OCI-LY3 (cell line): ENCODE data around the gene CALHM5.

Source experiments
- EZH2phosphoT487 ChIP-seq: fragments of 200-600 bp; shearing (Covaris generic); IDR thresholded peaks from 2 replicates; pipeline ENCODE4 v1.6.1; 2018; ENCODE audit warnings: antibody characterized with exemption, mixed run types, low read depth
- TF ChIP-seq, protein P1 (sequence below): fragments of 200-600, 300-600 bp; sonication (generic); IDR thresholded peaks from 2 replicates; pipeline ENCODE4 v1.5.1; 2014; ENCODE audit warnings: antibody characterized with exemption, low read length, low read depth

DNA sequence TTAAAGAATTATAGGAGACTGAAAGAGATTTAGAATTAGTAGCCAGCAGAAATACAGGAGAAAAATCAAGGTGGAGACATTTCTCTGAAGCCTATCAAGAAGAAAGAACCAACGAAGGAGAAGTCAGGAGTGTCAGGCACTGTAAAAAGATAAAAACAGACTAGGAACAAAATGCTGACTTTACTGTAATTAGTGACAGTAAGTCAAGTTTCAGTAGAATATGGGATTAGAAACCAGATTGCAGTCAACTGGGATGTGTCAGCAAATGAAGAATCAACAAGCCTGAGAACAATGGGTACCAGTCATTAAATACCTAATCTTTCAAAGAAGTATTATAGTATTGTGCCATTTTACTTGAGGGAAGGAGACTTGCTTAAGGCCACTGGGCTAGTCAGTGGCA, 28.7 kb upstream of the CALHM5 start:
- TF ChIP-seq, protein P1, sequence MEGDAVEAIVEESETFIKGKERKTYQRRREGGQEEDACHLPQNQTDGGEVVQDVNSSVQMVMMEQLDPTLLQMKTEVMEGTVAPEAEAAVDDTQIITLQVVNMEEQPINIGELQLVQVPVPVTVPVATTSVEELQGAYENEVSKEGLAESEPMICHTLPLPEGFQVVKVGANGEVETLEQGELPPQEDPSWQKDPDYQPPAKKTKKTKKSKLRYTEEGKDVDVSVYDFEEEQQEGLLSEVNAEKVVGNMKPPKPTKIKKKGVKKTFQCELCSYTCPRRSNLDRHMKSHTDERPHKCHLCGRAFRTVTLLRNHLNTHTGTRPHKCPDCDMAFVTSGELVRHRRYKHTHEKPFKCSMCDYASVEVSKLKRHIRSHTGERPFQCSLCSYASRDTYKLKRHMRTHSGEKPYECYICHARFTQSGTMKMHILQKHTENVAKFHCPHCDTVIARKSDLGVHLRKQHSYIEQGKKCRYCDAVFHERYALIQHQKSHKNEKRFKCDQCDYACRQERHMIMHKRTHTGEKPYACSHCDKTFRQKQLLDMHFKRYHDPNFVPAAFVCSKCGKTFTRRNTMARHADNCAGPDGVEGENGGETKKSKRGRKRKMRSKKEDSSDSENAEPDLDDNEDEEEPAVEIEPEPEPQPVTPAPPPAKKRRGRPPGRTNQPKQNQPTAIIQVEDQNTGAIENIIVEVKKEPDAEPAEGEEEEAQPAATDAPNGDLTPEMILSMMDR: no peak
- no peak for TF ChIP-seq EZH2phosphoT487
